ENCODE results near the gene TIAM1.

GRCh38 chr21:31370893-31371544 lies 27.0 kb upstream of the TIAM1 start:
- TF ChIP-seq, protein P1, sequence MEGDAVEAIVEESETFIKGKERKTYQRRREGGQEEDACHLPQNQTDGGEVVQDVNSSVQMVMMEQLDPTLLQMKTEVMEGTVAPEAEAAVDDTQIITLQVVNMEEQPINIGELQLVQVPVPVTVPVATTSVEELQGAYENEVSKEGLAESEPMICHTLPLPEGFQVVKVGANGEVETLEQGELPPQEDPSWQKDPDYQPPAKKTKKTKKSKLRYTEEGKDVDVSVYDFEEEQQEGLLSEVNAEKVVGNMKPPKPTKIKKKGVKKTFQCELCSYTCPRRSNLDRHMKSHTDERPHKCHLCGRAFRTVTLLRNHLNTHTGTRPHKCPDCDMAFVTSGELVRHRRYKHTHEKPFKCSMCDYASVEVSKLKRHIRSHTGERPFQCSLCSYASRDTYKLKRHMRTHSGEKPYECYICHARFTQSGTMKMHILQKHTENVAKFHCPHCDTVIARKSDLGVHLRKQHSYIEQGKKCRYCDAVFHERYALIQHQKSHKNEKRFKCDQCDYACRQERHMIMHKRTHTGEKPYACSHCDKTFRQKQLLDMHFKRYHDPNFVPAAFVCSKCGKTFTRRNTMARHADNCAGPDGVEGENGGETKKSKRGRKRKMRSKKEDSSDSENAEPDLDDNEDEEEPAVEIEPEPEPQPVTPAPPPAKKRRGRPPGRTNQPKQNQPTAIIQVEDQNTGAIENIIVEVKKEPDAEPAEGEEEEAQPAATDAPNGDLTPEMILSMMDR (IDR thresholded peaks at IDR 0.05), result no peak
- no peak for TF ChIP-seq POLR2A (IDR thresholded peaks at IDR 0.05)

Measured in right lobe of liver (tissue), 4 donors.